Measurements from ENCODE around the gene OR8G1. TPM values are rescaled to one million over a fixed set of nuclear protein-coding genes. Genes with fewer than 3 reads are reported as not detected.

Gene OR8G1
- total and polyA plus RNA-seq, 2 of the 8 experiments (the other 6 are each of a cell fraction or from before 2014, with no cell fraction given): not detected

- no peak for TF ChIP-seq RBBP5 (IDR thresholded peaks at IDR 0.05; ENCODE audit: borderline replicate concordance, low read depth, low read length)
Measured at GRCh38 chr11:124274000-124274399, 33.1 kb downstream of the OR8G1 start (continued).

Measured in H1 (cell line).